LNCAP (cell line): ENCODE data around the gene SCMH1.

Source experiments
- TF ChIP-seq, protein P1 (sequence below): fragments of 450-650 bp; IDR thresholded peaks from 2 replicates; pipeline ENCODE4 v1.5.1; 2017; ENCODE audit warnings: mild to moderate bottlenecking

The SCMH1 gene

DNA sequence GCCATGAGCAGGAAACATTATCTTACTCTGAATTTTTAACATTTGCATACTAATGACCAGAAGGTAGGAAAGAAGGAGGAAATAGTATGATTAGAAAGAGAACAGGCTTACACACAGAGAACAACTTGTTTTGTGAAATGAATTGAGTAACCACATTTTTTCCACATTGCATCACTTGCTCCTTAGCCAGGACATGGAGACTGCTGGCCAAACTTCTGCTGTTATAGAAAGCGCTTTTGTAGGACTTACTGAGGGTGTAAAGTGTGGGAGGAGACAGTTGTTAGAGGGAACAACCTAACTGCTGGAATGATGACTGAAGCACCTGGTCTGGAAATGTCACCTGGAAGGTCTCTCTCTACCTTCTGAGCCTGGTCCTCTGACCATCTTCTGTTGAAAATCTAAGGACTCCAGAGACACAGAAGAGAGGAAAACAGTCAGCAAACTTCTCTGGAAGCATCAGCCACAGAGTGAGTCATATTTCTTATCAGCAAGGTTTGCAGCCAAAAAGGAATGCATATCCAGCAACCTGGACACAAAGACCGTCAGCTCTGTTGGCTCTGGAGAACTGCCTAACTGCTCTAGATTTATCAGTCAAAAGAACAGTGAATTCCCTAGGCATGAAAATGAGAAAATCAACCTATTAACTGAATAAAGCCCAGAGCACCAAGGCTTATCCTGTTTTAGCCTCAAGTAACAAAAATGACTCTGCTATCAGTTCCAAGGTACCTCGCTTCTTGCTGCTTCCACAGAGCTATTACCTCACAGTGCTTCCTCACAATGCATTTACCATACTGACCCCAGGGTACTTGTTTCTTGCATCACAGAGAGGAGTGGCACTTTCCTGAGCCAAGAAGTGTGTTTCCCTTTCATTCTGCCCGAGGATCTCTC lies 132.6 kb downstream of the SCMH1 start:
- TF ChIP-seq, protein P1, sequence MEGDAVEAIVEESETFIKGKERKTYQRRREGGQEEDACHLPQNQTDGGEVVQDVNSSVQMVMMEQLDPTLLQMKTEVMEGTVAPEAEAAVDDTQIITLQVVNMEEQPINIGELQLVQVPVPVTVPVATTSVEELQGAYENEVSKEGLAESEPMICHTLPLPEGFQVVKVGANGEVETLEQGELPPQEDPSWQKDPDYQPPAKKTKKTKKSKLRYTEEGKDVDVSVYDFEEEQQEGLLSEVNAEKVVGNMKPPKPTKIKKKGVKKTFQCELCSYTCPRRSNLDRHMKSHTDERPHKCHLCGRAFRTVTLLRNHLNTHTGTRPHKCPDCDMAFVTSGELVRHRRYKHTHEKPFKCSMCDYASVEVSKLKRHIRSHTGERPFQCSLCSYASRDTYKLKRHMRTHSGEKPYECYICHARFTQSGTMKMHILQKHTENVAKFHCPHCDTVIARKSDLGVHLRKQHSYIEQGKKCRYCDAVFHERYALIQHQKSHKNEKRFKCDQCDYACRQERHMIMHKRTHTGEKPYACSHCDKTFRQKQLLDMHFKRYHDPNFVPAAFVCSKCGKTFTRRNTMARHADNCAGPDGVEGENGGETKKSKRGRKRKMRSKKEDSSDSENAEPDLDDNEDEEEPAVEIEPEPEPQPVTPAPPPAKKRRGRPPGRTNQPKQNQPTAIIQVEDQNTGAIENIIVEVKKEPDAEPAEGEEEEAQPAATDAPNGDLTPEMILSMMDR = no peak

DNA sequence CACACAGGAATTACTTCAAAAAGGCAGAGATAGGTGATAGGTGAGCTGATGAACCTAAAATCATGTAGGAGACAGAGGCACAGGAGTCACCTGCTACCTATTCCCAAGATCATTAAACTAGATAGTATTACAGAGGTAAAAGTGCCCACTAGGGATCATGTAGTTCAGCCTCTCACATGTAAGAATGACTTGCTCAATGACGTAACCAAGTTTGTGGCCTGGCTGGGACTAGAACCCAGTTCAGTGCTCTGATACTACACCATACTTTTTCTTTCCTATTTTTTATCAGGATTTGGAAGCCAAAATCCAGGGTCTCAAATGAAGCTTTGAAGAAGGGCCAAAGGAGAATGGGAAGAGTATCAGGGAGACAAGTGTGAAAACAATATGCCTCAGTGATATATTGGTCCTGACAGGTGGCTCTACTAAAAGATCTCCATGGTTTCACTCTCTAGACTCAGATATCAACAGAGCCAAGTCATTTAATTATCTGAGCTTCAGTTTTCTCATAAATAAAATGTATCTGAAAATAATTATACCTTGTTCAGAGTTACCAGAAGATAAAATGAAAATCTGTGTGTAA lies 133.3 kb downstream of the SCMH1 start:
- TF ChIP-seq, protein P1 = no peak

DNA sequence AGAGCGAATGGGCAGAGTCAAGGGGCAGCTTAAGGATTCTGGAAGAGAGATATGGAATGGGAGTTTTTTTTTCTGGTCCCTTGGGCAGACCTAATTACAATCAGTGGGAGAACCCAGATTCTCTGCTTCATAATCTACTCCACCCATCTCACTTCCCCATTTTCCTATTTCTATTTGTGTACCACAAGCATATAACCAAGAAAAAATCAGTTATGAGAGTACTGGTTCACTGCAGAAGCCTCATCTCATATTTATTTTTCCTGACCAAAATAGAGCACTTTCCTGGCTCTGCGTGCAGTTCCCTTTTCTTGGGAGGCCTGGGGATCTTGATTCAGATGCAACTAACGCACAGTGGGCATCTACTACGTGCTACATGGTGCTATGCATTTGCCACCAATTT lies 138.3 kb downstream of the SCMH1 start:
- TF ChIP-seq, protein P1 = no peak

DNA sequence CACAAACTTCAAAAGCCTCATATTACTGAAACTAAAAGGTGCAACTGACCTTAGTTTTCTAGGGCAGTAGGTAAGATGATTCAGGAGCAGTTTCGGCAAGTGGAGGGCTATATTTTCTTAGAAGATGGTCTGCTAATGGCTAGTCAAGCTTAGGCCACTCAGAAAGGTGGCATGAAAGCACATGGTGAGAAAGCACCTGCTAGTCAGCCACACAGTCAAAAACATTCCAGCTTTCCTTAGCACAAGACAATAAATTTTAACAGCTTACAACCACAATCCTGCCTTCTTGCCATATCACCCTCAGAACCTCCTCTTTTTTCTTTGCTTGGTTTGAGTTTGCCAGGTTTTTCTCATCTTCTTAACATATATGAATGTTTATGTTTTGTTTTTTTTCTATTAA lies 139.5 kb downstream of the SCMH1 start:
- TF ChIP-seq, protein P1 = no peak

DNA sequence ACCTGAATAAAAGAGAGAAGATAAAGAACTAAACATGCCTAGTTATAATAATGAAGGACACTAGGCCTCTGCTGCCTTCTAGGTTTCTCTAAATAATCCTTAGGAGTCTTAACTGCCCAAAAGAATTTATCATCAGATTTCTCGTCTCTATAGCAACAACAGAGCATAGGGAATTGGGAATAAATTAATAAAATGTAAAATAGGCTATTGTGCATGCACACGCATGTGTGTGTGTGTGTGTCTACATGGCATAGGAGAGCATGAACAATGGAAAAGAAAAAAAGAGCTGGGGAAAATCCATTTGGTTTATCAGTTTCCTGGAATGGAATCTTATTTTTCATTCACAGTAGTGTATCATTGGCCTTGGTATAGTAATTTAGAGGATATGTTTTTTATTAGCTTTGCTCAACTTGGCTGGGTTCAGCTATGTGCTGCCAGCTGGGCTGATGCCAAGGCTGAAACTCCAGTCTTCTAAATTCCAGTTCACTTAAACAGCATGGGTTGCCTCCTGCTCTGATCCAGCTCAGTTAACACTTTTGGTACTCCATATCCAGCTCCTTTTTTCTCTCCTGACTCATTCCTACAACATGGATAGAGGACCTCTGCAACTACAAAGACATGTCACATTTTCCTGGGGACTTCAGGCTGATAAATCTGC lies 140.0 kb downstream of the SCMH1 start:
- TF ChIP-seq, protein P1 = no peak

DNA sequence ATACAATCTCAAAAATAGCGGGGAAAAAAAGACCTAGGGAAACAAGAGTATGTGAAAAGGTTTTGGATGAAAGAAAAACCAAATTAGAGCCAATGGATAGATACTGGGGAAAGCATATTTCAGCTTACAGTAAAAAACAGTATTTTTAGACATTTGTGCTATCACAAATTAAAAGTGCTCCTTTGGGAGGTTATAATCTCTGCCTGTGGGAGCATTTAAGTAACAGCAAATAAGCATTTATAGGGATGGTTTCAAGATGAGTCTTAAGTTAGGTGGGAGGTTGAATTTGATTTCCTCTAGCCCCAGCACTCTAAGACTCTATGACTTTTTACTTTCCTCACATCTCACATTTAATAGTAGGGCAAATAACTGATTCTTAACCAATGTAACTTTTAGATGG lies 141.0 kb downstream of the SCMH1 start:
- TF ChIP-seq, protein P1 = no peak

DNA sequence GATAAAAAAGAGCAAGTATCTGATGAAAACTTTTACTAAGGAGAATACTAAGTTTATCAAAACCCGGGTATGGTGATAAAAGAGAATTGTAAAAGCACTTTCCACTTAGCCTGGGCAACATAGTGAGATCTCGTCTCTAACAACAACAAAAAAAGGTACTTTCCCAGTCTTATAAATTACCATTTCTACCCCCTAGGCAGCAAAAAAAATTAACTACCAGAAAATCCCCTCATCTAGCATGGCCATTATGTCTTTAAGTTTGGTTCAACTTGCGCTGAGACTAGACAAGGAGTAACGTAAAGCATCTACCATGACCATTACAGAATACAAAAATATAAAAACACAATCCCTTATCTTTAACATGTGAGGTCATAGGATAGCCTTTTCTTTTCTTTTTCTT lies 141.9 kb downstream of the SCMH1 start:
- TF ChIP-seq, protein P1 = no peak
